H1 (cell line): ENCODE measurements around the gene PCDHGB3. TPM values are rescaled to one million over a fixed set of nuclear protein-coding genes. Genes with fewer than 3 reads are reported as not detected.

Experiments
- CREB1 ChIP-seq: IDR thresholded peaks from 2 replicates; pipeline ENCODE4 v1.6.1; 2012; ENCODE audit warnings: inconsistent platforms
- GABPA ChIP-seq: IDR thresholded peaks from 2 replicates; pipeline ENCODE4 v1.6.1; 2011; ENCODE audit warnings: mild to moderate bottlenecking, low read length, moderate library complexity, borderline replicate concordance; ENCODE audit not compliant: insufficient read depth
- JUND ChIP-seq: IDR thresholded peaks from 2 replicates; pipeline ENCODE4 v1.6.1; 2011; ENCODE audit warnings: mild to moderate bottlenecking, improper control_type of control experiment, low read length
- KDM4A ChIP-seq: IDR thresholded peaks from one replicate; pipeline ENCODE4 v1.7.1; 2012; ENCODE audit warnings: low read depth, mild to moderate bottlenecking, moderate library complexity, low read length, inconsistent platforms; ENCODE audit not compliant: severe bottlenecking
- PHF8 ChIP-seq: fragments of 200-600 bp; sonication (generic); conservative IDR thresholded peaks from 2 replicates; pipeline ENCODE4 v1.7.1; 2012; ENCODE audit warnings: low read depth, mild to moderate bottlenecking, inconsistent platforms, low read length, moderate library complexity
- TAF1 ChIP-seq: IDR thresholded peaks from 2 replicates; pipeline ENCODE4 v1.6.1; 2011; ENCODE audit warnings: mild to moderate bottlenecking, low read depth, low read length
- TBP ChIP-seq: IDR thresholded peaks from 2 replicates; pipeline ENCODE4 v1.6.1; 2011; ENCODE audit warnings: low read depth, low read length, improper control_type of control experiment
- YY1 ChIP-seq: IDR thresholded peaks from 2 replicates; pipeline ENCODE4 v1.6.1; 2011; ENCODE audit warnings: low read depth, mild to moderate bottlenecking, low read length
- polyA plus RNA-seq, 7 experiments: library from polyadenylated mRNA; depleted of rRNA in 3 of 7; stranded (reverse) in 5 of 7; unstranded in 2 of 7; fragments of >200 nt in 5 of 7; fragments of 200-250 nt in 2 of 7; gene quantifications; 1 replicate in 5 of 7; 2 replicates in 1 of 7; 4 replicates in 1 of 7; pipeline versions ENCODE4 v1.2.1 to v1.2.3, GENCODE V29; 2011 to 2013; ENCODE audit warnings: missing spikeins in 2 of 7, mixed read lengths in 2 of 7
- total RNA-seq: library from RNA; stranded (reverse); fragmentation: NEBNext Ultra II Directional; extraction: Animal tissue kit (Norgen Biotek cat#: 25700); gene quantifications from 2 replicates; pipeline ENCODE4 v1.2.1, GENCODE V29; 2021

PCDHGB3 gene
- total and polyA plus RNA-seq, 2 of the 8 experiments (the other 6 are each of a cell fraction or from before 2014, with no cell fraction given), result 1.6 to 1.9 TPM

- TF ChIP-seq KDM4A, result peak; percentile 96
- TF ChIP-seq JUND, result 0 out of 2 replicates have a peak, but pooled peaks have one; percentile 25
- 0 out of 2 replicates have a peak, but pooled peaks have one; percentile 18 for TF ChIP-seq YY1
- TF ChIP-seq TAF1, result peak; percentile 46; the same call in 1 of the 2 replicates
- 0 out of 2 replicates have a peak, but pooled peaks have one; percentile 28 for TF ChIP-seq GABPA
- TF ChIP-seq PHF8, result 0 out of 2 replicates have a peak, but pooled peaks have one; percentile 19
- peak; percentile 29; the same call in 1 of the 2 replicates for TF ChIP-seq TBP
- 0 out of 2 replicates have a peak, but pooled peaks have one; percentile 38 for TF ChIP-seq CREB1
- TF ChIP-seq, all 59 proteins: peak for 15; not testable (repeated sequence) for 44
Observed at GRCh38 chr5:141417494-141418172, 47.6 kb downstream of the PCDHGB3 start, which contains the start of gene PCDHGB7 (continued).
